ENCODE data around the gene PPP2R5C.

The PPP2R5C gene

DNA sequence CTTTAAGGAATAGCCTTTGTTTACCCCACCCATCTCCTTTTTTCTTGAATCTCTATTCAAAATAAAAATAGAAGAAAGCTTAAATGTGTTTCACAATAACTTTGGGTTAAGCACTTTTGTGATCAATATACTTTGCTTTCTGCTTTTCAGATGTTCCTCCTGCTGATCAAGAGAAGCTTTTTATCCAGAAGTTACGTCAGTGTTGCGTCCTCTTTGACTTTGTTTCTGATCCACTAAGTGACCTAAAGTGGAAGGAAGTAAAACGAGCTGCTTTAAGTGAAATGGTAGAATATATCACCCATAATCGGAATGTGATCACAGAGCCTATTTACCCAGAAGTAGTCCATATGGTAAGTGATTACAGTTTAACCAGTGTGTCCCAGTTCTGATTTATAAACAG is 95.0 kb downstream of the PPP2R5C start:
- Histone ChIP-seq H3K9me3 (ENCODE audit: control insufficient read depth, insufficient read depth, low read length) (no peaks in the 10 kb centered on the region), H3K36me3 (ENCODE audit: control insufficient read depth, insufficient read depth, low read length) (no peaks in the 10 kb centered on the region), H3K4me3 (ENCODE audit: low read depth, low read length) (no peak overlapping the region), H3K9ac (ENCODE audit: low read depth, low read length) (no peak overlapping the region), H3K4me1 (ENCODE audit: control insufficient read depth, insufficient read depth, low read length) (peaks cover 4% of the 10 kb centered on the region), H3K27me3 (ENCODE audit: control insufficient read depth, insufficient read depth, low read length) (no peaks in the 10 kb centered on the region)

DNA sequence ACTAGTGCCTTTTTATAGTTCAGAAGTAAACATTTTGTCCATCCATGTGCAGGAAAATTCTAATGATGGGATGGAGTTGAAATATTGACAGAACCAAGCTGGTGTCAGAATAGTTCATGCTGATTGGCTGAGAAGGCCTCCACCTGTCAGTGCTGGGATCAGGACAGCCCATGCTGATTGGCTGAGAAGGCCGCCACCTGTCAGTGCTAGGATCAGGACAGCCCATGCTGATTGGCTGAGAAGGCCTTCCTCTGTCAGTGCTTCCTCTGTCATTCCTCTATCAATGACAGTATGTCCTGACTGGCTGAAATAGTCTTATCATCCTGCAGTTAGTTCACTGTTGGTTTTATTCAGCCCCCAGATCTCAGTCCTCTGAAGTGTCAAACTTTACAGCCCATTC is 95.7 kb downstream of the PPP2R5C start:
- Histone ChIP-seq H3K4me3 (ENCODE audit: low read depth, low read length) (no peak overlapping the region), H3K36me3 (ENCODE audit: control insufficient read depth, insufficient read depth, low read length) (no peaks in the 10 kb centered on the region), H3K4me1 (ENCODE audit: control insufficient read depth, insufficient read depth, low read length) (peaks cover 4% of the 10 kb centered on the region), H3K9me3 (ENCODE audit: control insufficient read depth, insufficient read depth, low read length) (no peaks in the 10 kb centered on the region), H3K27me3 (ENCODE audit: control insufficient read depth, insufficient read depth, low read length) (no peaks in the 10 kb centered on the region), H3K9ac (ENCODE audit: low read depth, low read length) (no peak overlapping the region)

DNA sequence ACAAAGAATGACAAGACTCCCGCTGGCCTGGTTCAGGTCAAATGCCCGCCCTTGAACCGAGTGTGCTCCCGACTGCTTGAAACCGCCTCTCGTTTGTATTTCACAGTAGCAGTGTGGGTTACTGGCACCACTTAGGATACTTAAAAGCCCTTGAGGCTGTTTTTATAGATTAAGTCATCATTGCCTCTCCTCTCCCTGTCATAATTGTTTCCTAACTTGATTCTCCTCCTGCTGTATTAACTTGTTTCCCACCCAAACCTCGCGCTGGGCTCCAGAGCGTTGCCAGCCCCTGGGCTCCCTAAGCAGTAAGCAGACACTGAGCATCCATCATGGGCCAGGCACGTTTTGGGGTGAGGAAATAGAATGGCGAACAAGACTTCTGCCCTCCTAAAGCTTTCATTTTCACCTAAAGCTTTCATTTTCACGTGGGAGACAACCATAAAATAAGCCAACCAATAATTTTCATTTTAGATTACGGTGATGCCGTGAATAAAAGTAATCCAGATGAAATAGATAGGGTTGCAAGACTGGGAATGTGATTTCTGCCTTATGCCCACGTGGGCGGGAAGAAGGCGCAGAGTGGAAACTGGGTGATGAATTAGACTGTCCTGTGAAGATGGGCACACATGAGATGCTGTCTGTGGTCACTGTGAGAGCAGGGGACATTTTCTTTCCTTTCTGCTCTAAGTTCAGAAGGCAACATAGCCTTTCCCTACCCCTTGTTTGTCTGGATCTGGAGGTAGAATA is 97.5 kb downstream of the PPP2R5C start:
- no peaks in the 10 kb centered on the region for H3K9me3 ChIP-seq (ENCODE audit: control insufficient read depth, insufficient read depth, low read length)
- no peak overlapping the region for H3K4me3 ChIP-seq (ENCODE audit: low read depth, low read length)
- no peaks in the 10 kb centered on the region for H3K27me3 ChIP-seq (ENCODE audit: control insufficient read depth, insufficient read depth, low read length)
- no peaks in the 10 kb centered on the region for H3K36me3 ChIP-seq (ENCODE audit: control insufficient read depth, insufficient read depth, low read length)
- H3K4me1 ChIP-seq (ENCODE audit: control insufficient read depth, insufficient read depth, low read length), result peaks cover 4% of the 10 kb centered on the region
- no peak overlapping the region for H3K9ac ChIP-seq (ENCODE audit: low read depth, low read length)

DNA sequence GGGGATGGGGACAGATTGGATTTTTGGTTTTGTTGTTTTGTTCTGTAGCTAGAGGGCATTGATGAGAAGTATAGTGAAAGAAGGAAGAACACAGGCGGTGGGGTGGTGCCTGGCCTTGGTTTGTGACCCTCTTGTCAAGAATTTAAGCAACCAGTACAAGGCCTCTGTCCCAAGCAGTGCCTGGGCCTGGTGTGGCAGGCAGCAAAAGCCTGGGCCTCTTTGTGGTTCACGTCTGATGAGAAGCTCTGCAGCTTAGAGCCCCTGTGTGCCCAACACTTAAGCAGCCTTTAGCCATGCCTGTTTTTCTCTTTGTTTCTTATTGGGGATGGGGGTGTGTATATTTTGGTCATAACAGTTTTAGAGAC is 98.0 kb downstream of the PPP2R5C start:
- Histone ChIP-seq H3K9ac (ENCODE audit: low read depth, low read length) (no peak overlapping the region), H3K4me1 (ENCODE audit: control insufficient read depth, insufficient read depth, low read length) (no peaks in the 10 kb centered on the region), H3K4me3 (ENCODE audit: low read depth, low read length) (no peak overlapping the region), H3K9me3 (ENCODE audit: control insufficient read depth, insufficient read depth, low read length) (no peaks in the 10 kb centered on the region), H3K36me3 (ENCODE audit: control insufficient read depth, insufficient read depth, low read length) (no peaks in the 10 kb centered on the region), H3K27me3 (ENCODE audit: control insufficient read depth, insufficient read depth, low read length) (no peaks in the 10 kb centered on the region)

DNA sequence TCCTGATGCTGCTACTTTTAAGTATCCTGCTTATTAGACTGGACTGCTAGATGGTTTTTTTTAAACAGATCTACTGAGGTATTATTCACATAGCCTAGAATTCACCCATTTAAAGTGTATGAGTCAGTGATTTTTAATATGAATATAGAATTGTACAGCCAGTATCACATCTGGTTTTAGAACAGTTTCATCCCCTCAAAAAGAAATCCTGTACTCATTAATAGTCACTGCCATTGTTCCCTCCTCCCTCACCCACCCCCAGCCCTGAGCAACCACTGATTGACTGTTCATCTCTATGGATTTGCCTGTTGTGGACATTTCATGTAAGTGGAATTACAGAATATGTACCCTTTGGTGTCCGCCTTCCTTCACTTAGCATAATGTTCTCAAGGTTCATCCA is 98.4 kb downstream of the PPP2R5C start:
- Histone ChIP-seq H3K9ac (ENCODE audit: low read depth, low read length) (no peak overlapping the region), H3K36me3 (ENCODE audit: control insufficient read depth, insufficient read depth, low read length) (no peaks in the 10 kb centered on the region)

DNA sequence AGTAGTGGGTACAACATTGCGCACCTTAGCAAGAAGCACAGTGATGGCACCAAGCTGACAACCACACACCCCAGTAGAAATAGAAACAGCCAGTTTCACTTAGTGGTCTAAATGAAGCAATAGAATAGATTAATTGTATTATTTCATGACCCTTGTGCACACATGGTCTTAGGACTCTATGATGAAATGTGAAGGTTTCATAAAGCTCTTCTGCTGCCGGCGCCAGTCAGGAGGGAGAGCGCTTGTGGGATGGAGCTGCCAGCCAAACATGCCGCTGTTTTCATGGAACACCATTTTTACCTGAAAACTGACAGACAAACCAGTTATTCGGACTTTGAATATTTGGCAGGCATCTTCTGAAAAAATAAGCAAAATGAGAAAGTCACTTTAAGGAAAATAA is 100.0 kb downstream of the PPP2R5C start:
- no peaks in the 10 kb centered on the region for H3K27me3 ChIP-seq (ENCODE audit: control insufficient read depth, insufficient read depth, low read length)
- no peak overlapping the region for H3K4me3 ChIP-seq (ENCODE audit: low read depth, low read length)
- no peaks in the 10 kb centered on the region for H3K4me1 ChIP-seq (ENCODE audit: control insufficient read depth, insufficient read depth, low read length)
- H3K36me3 ChIP-seq (ENCODE audit: control insufficient read depth, insufficient read depth, low read length), result no peaks in the 10 kb centered on the region
- no peak overlapping the region for H3K9ac ChIP-seq (ENCODE audit: low read depth, low read length)
- H3K9me3 ChIP-seq (ENCODE audit: control insufficient read depth, insufficient read depth, low read length), result no peaks in the 10 kb centered on the region

More for the DNA sequence above, 98.4 kb downstream of the PPP2R5C start:
- Histone ChIP-seq H3K4me1 (ENCODE audit: control insufficient read depth, insufficient read depth, low read length) (no peaks in the 10 kb centered on the region), H3K4me3 (ENCODE audit: low read depth, low read length) (no peak overlapping the region), H3K27me3 (ENCODE audit: control insufficient read depth, insufficient read depth, low read length) (no peaks in the 10 kb centered on the region), H3K9me3 (ENCODE audit: control insufficient read depth, insufficient read depth, low read length) (no peaks in the 10 kb centered on the region)

DNA sequence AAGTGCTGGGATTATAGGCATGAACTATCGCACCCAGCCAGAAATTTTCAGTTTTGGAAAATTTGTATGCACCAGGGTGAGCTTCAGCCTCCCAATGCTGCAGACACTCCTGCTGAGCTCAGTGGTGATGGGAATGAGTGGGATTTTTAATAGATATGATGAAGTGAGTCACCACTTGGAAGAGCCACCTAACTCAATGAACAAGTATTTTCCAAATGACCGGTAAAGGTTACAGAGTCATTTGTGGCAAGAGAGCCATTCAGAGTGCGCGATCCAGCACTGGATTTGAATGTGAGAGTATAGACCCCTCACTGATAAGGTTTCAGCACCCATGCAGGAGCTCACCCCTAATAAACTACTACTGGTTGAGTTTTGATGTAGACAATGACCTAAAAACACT is 100.7 kb downstream of the PPP2R5C start:
- H3K9me3 ChIP-seq (ENCODE audit: control insufficient read depth, insufficient read depth, low read length), result no peaks in the 10 kb centered on the region
- H3K4me1 ChIP-seq (ENCODE audit: control insufficient read depth, insufficient read depth, low read length), result no peaks in the 10 kb centered on the region
- no peaks in the 10 kb centered on the region for H3K36me3 ChIP-seq (ENCODE audit: control insufficient read depth, insufficient read depth, low read length)
- no peaks in the 10 kb centered on the region for H3K27me3 ChIP-seq (ENCODE audit: control insufficient read depth, insufficient read depth, low read length)
- no peak overlapping the region for H3K4me3 ChIP-seq (ENCODE audit: low read depth, low read length)
- H3K9ac ChIP-seq (ENCODE audit: low read depth, low read length), result no peak overlapping the region

DNA sequence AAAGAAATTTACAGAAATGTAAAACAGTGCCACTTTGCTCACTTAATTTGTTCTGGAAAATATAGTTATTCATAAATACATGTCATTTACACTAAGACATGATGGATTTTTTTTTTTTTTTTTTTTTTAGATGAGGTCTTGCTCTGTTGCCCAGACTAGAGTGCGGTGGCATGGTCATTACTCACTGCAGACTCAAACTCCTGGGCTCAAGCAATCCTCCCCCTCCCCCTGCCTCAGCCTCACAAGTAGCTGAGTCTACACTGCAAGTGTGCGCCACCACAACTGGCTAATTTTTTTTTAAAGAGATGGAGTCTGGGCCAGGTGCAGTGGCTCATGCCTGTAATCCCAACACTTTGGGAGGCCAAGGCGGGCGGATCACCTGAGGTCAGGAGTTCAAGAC is 101.2 kb downstream of the PPP2R5C start:
- Histone ChIP-seq H3K27me3 (ENCODE audit: control insufficient read depth, insufficient read depth, low read length) (no peaks in the 10 kb centered on the region), H3K4me3 (ENCODE audit: low read depth, low read length) (no peak overlapping the region), H3K9ac (ENCODE audit: low read depth, low read length) (no peak overlapping the region), H3K36me3 (ENCODE audit: control insufficient read depth, insufficient read depth, low read length) (no peaks in the 10 kb centered on the region), H3K9me3 (ENCODE audit: control insufficient read depth, insufficient read depth, low read length) (no peaks in the 10 kb centered on the region), H3K4me1 (ENCODE audit: control insufficient read depth, insufficient read depth, low read length) (no peaks in the 10 kb centered on the region)

DNA sequence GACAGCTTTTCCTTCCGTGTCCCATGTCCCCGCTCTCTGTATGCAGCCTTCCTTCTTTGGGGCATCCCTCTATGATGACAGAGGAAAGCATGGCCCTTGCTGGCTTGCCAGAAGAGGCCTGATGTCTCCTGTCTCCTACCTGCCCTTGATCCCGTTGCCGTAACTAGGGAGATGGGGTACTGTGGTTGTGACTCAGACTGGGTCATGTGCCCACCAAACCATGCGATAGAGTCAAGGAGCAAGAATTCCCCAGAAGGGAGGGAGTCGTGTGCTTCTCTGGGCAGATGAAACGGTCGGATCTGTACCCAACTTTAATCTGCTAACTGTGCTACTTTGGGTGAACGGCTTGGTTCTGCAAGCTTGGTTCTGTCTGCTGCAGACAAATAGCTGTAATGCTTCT is 103.8 kb downstream of the PPP2R5C start:
- H3K9ac ChIP-seq (ENCODE audit: low read depth, low read length), result no peak overlapping the region
- no peaks in the 10 kb centered on the region for H3K9me3 ChIP-seq (ENCODE audit: control insufficient read depth, insufficient read depth, low read length)
- no peaks in the 10 kb centered on the region for H3K4me1 ChIP-seq (ENCODE audit: control insufficient read depth, insufficient read depth, low read length)
- no peaks in the 10 kb centered on the region for H3K36me3 ChIP-seq (ENCODE audit: control insufficient read depth, insufficient read depth, low read length)
- H3K4me3 ChIP-seq (ENCODE audit: low read depth, low read length), result no peak overlapping the region
- H3K27me3 ChIP-seq (ENCODE audit: control insufficient read depth, insufficient read depth, low read length), result no peaks in the 10 kb centered on the region

DNA sequence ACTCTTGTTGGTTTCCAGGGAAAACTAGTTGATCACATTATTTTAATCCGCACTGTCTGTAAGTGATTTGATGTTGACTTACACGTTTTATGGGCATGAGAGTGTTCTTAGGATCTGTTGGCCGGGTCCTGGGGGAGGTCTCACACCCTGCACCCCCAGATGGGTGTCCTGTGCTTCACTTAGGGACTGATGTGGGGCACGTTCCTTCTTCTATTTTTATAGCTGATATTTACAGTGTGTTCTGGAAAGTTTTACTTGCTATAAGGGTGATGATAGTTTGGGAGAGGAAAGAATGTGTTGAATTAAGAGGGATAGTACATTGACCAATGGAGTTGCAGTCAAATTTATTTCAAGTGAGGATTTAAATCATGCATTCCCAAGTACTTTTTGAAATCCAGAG is 106.3 kb downstream of the PPP2R5C start:
- Histone ChIP-seq H3K9me3 (ENCODE audit: control insufficient read depth, insufficient read depth, low read length) (no peaks in the 10 kb centered on the region), H3K4me3 (ENCODE audit: low read depth, low read length) (no peak overlapping the region), H3K9ac (ENCODE audit: low read depth, low read length) (no peak overlapping the region), H3K27me3 (ENCODE audit: control insufficient read depth, insufficient read depth, low read length) (no peaks in the 10 kb centered on the region), H3K4me1 (ENCODE audit: control insufficient read depth, insufficient read depth, low read length) (no peaks in the 10 kb centered on the region), H3K36me3 (ENCODE audit: control insufficient read depth, insufficient read depth, low read length) (no peaks in the 10 kb centered on the region)

DNA sequence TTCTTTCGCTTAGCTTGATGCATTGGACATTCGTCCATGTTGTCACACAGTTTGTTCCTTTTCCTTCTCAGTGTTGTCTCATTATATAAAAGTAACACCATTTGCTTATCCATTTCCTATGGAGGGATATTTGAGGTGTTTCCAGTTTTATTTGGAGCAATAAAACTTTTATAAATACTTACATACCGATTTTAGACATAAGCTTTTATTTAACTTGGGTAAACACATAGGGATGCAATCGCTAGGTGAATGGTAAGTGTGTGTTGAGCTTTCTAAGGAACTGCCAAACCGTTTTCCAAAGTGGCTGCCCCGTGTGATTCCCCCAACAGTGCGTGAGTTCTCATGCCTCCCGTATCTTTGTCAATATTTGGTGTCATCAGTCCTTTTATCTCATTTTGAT is 107.7 kb downstream of the PPP2R5C start:
- Histone ChIP-seq H3K4me3 (ENCODE audit: low read depth, low read length) (no peak overlapping the region), H3K27me3 (ENCODE audit: control insufficient read depth, insufficient read depth, low read length) (no peaks in the 10 kb centered on the region), H3K36me3 (ENCODE audit: control insufficient read depth, insufficient read depth, low read length) (no peaks in the 10 kb centered on the region), H3K9ac (ENCODE audit: low read depth, low read length) (no peak overlapping the region), H3K4me1 (ENCODE audit: control insufficient read depth, insufficient read depth, low read length) (no peaks in the 10 kb centered on the region), H3K9me3 (ENCODE audit: control insufficient read depth, insufficient read depth, low read length) (no peaks in the 10 kb centered on the region)

DNA sequence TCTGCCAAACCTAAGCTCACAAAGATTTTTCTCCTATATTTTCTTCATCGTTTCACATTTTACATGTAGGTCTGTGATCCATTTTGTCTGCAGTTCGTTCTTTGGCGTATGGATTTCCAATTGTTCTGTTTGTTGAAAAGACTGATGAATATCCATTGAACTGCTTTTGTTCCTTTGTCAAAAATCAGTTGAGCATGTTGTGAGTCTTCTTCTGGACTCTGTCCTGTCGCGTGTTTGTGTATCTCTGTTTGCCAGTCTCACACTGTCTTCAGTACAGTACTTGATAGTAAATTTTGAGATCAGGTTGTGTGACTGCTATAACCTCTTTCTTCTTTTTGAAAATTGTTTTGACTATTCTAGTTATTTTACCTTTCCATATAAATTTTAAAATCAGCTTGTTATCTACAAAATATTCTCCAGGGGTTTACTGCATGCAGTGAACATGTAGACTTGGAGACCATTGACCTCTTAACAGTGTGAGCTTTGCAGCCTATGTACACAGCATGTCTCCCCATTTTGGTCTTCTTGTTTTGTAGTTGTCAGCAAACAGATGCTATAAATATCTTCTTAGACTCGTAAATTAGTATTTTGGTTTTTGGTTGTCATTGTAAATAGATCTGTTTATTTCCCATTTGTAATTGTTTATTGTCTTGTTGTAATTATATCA is 108.9 kb downstream of the PPP2R5C start:
- H3K9ac ChIP-seq (ENCODE audit: low read depth, low read length), result no peak overlapping the region
- H3K4me3 ChIP-seq (ENCODE audit: low read depth, low read length), result no peak overlapping the region
- no peaks in the 10 kb centered on the region for H3K27me3 ChIP-seq (ENCODE audit: control insufficient read depth, insufficient read depth, low read length)
- H3K36me3 ChIP-seq (ENCODE audit: control insufficient read depth, insufficient read depth, low read length), result no peaks in the 10 kb centered on the region
- no peaks in the 10 kb centered on the region for H3K9me3 ChIP-seq (ENCODE audit: control insufficient read depth, insufficient read depth, low read length)
- H3K4me1 ChIP-seq (ENCODE audit: control insufficient read depth, insufficient read depth, low read length), result no peaks in the 10 kb centered on the region

Data from iPS-15b (cell line).